PC-3 (cell line): ENCODE measurements around the gene C1orf198. TPM values are rescaled to one million over a fixed set of nuclear protein-coding genes. Genes with fewer than 3 reads are reported as not detected.

Experiments
- ATAC-seq: fragments of 200-7000 bp; cut with Tn5 transposase; 2 replicates; pipeline ENCODE4 v1.9.1; 2020; ENCODE audit warnings: mild to moderate bottlenecking, moderate library complexity
- BruUV-seq: library from RNA; stranded (reverse); fragments of 400-500 nt; replicated peaks from 2 replicates; lab custom pipeline; 2021; lab: Mats Ljungman, UMichigan
- CTCF ChIA-PET: fragments of 300-600 bp; sonication (Branson Sonifier 250); formaldehyde crosslinking; loops from one replicate; lab custom pipeline; 2022; ENCODE audit warnings: antibody characterized with exemption; lab: Charles Lee
- POLR2A ChIA-PET: fragments of 300-600 bp; sonication (Branson Sonifier 250); formaldehyde crosslinking; loops from one replicate; lab custom pipeline; 2022; ENCODE audit warnings: antibody characterized with exemption; ENCODE audit not compliant: unreplicated experiment; lab: Charles Lee
- DNase-seq: peaks from one replicate; pipeline ENCODE4 v3.0.0-alpha.2; 2015
- H2AFZ ChIP-seq: fragments of 300-600 bp; sonication (generic); 2 replicates; pipeline ENCODE4 v1.6.0; 2016; ENCODE audit warnings: antibody characterized with exemption, low read length
- H3F3A ChIP-seq: fragments of 300-600 bp; sonication (generic); one replicate; pipeline ENCODE4 v1.6.0; 2017; ENCODE audit warnings: antibody characterized with exemption, low read length, control low read depth, mild to moderate bottlenecking; ENCODE audit not compliant: unreplicated experiment
- H3K27ac ChIP-seq: fragments of 300-600 bp; sonication (generic); 2 replicates; pipeline ENCODE4 v1.5.1; 2016; ENCODE audit warnings: mild to moderate bottlenecking, low read length
- H3K27me3 ChIP-seq: fragments of 300-600 bp; sonication (generic); 2 replicates; pipeline ENCODE4 v1.6.1; 2016; ENCODE audit warnings: low read length, mixed read lengths
- H3K36me3 ChIP-seq: fragments of 300-600 bp; sonication (generic); 2 replicates; pipeline ENCODE4 v1.6.1; 2016; ENCODE audit warnings: low read depth, mixed run types, low read length, mixed read lengths
- H3K4me1 ChIP-seq: fragments of 300-600 bp; sonication (generic); 2 replicates; pipeline ENCODE4 v1.5.1; 2016; ENCODE audit warnings: low read length; ENCODE audit not compliant: insufficient read depth
- H3K4me2 ChIP-seq: fragments of 300-600 bp; sonication (generic); 2 replicates; pipeline ENCODE4 v1.6.0; 2016; ENCODE audit warnings: low read length
- H3K4me3 ChIP-seq: fragments of 300-600 bp; sonication (generic); 2 replicates; pipeline ENCODE4 v1.5.1; 2016; ENCODE audit warnings: mild to moderate bottlenecking, low read length, mixed read lengths
- H3K79me2 ChIP-seq: fragments of 300-600 bp; sonication (generic); 2 replicates; pipeline ENCODE4 v1.6.1; 2017; ENCODE audit warnings: low read length, mixed read lengths
- H3K9ac ChIP-seq: fragments of 300-600 bp; sonication (generic); 2 replicates; pipeline ENCODE4 v1.6.0; 2016; ENCODE audit warnings: mild to moderate bottlenecking, low read length
- H3K9me2 ChIP-seq: fragments of 300-600 bp; sonication (generic); replicated peaks from 2 replicates; pipeline ENCODE4 v1.6.1; 2016; ENCODE audit warnings: mixed run types, low read length, mixed read lengths
- H3K9me3 ChIP-seq: fragments of 300-600 bp; sonication (generic); 2 replicates; pipeline ENCODE4 v1.6.1; 2016; ENCODE audit warnings: low read length, mixed read lengths
- H4K20me1 ChIP-seq: fragments of 300-600 bp; sonication (generic); 2 replicates; pipeline ENCODE4 v1.6.1; 2016; ENCODE audit warnings: low read length, mixed read lengths
- CTCF ChIP-seq: fragments of 300-600 bp; sonication (generic); conservative IDR thresholded peaks from 2 replicates; pipeline ENCODE4 v1.5.1; 2017; ENCODE audit warnings: antibody characterized with exemption, low read depth, mild to moderate bottlenecking, low read length
- EZH2 ChIP-seq: fragments of 300-600 bp; sonication (generic); IDR thresholded peaks from one replicate; pipeline ENCODE4 v1.6.1; 2017; ENCODE audit warnings: antibody characterized with exemption, mild to moderate bottlenecking, low read length; ENCODE audit not compliant: unreplicated experiment
- EZH2phosphoT487 ChIP-seq: fragments of 300-600 bp; sonication (generic); IDR thresholded peaks from 2 replicates; pipeline ENCODE4 v1.6.1; 2018; ENCODE audit warnings: mild to moderate bottlenecking, antibody characterized with exemption, low read length, borderline replicate concordance
- intact Hi-C: fragments of 100-400 bp; cut with micrococcal nuclease; formaldehyde crosslinking; loops from 2 replicates; pipeline ENCODE4 v1.9.0; 2023
- total RNA-seq: library from RNA; depleted of rRNA; stranded (reverse); fragments of >200 nt; gene quantifications from 2 replicates; pipeline ENCODE4 v1.2.3, GENCODE V29; 2014

C1orf198 gene
- total RNA-seq, 1 experiment from 2014 or later: 24.8 TPM

- H3K4me2 ChIP-seq: no peak overlapping the region
- ATAC-seq (no peak), DNase-seq (no peak)
- 0 out of 2 replicates have a peak, but pooled peaks cover 14% of the 10 kb centered on the region for H3K27me3 ChIP-seq
- H3K9ac ChIP-seq: no peak overlapping the region
- no peaks in the 10 kb centered on the region for H3K9me3 ChIP-seq
- H3K9me2 ChIP-seq: no peaks in the 10 kb centered on the region
- intact Hi-C loops: no loop called here
- H3K4me3 ChIP-seq: no peak overlapping the region
- no peaks in the 10 kb centered on the region for H3K36me3 ChIP-seq
- H3K79me2 ChIP-seq: no peaks in the 10 kb centered on the region
- BruUV-seq: no TSS peak
- no peak for TF ChIP-seq EZH2
- no peak for TF ChIP-seq CTCF
- no peak for TF ChIP-seq EZH2phosphoT487
- no peak overlapping the region for H3K27ac ChIP-seq
- H3F3A ChIP-seq: no peaks in the 10 kb centered on the region
- peaks cover 11% of the 10 kb centered on the region for H3K4me1 ChIP-seq
- POLR2A ChIA-PET: no interaction called here
- H2AFZ ChIP-seq: no peak overlapping the region
- H4K20me1 ChIP-seq: no peaks in the 10 kb centered on the region
- CTCF ChIA-PET: no interaction called here
Observed at GRCh38 chr1:230819976-230820375, 48.3 kb downstream of the C1orf198 start.

DNA sequence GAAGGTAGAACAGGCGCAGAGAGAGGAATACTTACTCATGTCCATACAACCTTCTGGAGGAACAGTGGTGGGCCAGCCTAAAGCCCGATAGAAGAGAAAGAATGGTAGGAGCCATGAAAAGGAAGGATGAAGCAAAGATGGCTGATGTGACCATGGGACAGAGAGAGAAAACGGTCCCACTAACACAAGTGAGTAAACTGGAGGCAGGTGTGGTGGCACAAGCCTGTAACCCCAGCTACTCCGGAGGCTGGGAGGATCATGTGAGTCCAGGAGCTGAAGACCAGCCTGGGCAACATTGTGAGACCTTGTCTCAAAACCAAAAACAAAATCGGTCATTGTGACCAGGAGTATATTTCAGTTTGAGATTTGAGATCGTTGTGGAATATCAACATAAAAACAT, 49.4 kb downstream of the C1orf198 start:
- Histone ChIP-seq H3K9ac (no peak overlapping the region), H3K27me3 (0 out of 2 replicates have a peak, but pooled peaks cover 14% of the 10 kb centered on the region), H3K79me2 (no peaks in the 10 kb centered on the region), H3F3A (no peaks in the 10 kb centered on the region), H3K9me2 (no peaks in the 10 kb centered on the region), H3K27ac (no peak overlapping the region), H2AFZ (no peak overlapping the region), H4K20me1 (no peaks in the 10 kb centered on the region), H3K4me3 (no peak overlapping the region), H3K9me3 (no peaks in the 10 kb centered on the region), H3K36me3 (no peaks in the 10 kb centered on the region), H3K4me1 (no peaks in the 10 kb centered on the region; the same call in 1 of the 2 replicates), H3K4me2 (no peak overlapping the region)
- TF ChIP-seq EZH2phosphoT487 (no peak), CTCF (no peak), EZH2 (no peak)
- no TSS peak for BruUV-seq
- intact Hi-C loops: no loop called here
- POLR2A ChIA-PET: no interaction called here
- no peak for DNase-seq
- CTCF ChIA-PET: no interaction called here
- no peak for ATAC-seq

GRCh38 chr1:230818367-230818766, 50.0 kb downstream of the C1orf198 start:
- TF ChIP-seq EZH2phosphoT487: no peak
- TF ChIP-seq EZH2: no peak
- TF ChIP-seq CTCF: no peak
- ChIA-PET POLR2A (no interaction called here), CTCF (no interaction called here)
- no peak overlapping the region for H3K27ac ChIP-seq
- H4K20me1 ChIP-seq: no peaks in the 10 kb centered on the region
- no peaks in the 10 kb centered on the region for H3K36me3 ChIP-seq
- no peak overlapping the region for H3K9ac ChIP-seq
- no peak for DNase-seq
- intact Hi-C loops: no loop called here
- H3K4me2 ChIP-seq: no peak overlapping the region
- no peaks in the 10 kb centered on the region for H3K79me2 ChIP-seq
- ATAC-seq: no peak
- H3K9me2 ChIP-seq: no peaks in the 10 kb centered on the region
- no peaks in the 10 kb centered on the region for H3F3A ChIP-seq
- no TSS peak for BruUV-seq
- no peak overlapping the region for H2AFZ ChIP-seq
- no peaks in the 10 kb centered on the region for H3K9me3 ChIP-seq
- no peak overlapping the region for H3K4me3 ChIP-seq
- H3K4me1 ChIP-seq: no peaks in the 10 kb centered on the region
- H3K27me3 ChIP-seq: 0 out of 2 replicates have a peak, but pooled peaks cover 14% of the 10 kb centered on the region
